HCT116 (cell line): ENCODE results near the gene OCA2. TPM values are rescaled to one million over a fixed set of nuclear protein-coding genes. Genes with fewer than 3 reads are reported as not detected.

Experiments used
- ATAC-seq: fragments of 200-7000 bp; cut with Tn5 transposase; 2 replicates; pipeline ENCODE4 v1.9.1; 2020; ENCODE audit warnings: mild to moderate bottlenecking, moderate library complexity
- BruUV-seq: library from RNA; stranded (reverse); fragments of 400-500 nt; replicated peaks from 2 replicates; lab custom pipeline; 2021; lab: Mats Ljungman, UMichigan
- CTCF ChIA-PET: fragments of 300-600 bp; sonication (Branson Sonifier 250); formaldehyde crosslinking; loops from one replicate; lab custom pipeline; 2021; ENCODE audit warnings: antibody characterized with exemption; lab: Charles Lee
- POLR2A ChIA-PET: fragments of 300-600, 350-600 bp; sonication (Branson Sonifier 250); formaldehyde crosslinking; loops from one replicate; lab custom pipeline; 2021; ENCODE audit warnings: antibody characterized with exemption; lab: Charles Lee
- RAD21 ChIA-PET, 2 experiments: fragments of 300-600 bp; sonication (Branson Sonifier 250); formaldehyde crosslinking; loops; one replicate each; lab custom pipeline; 2023; ENCODE audit warnings: low total read pairs in 2 of 2; ENCODE audit not compliant: uncharacterized antibody in 2 of 2, unreplicated experiment in 2 of 2, low non-redundant PET in 1 of 2; lab: Charles Lee
- DNase-seq: peaks from one replicate; pipeline ENCODE4 v3.0.0-alpha.2; 2010; ENCODE audit warnings: low read depth, low spot score
- H2AFZ ChIP-seq: fragments of 200-600 bp; shearing (Covaris generic), sonication (generic); 2 replicates; pipeline ENCODE4 v1.6.1; 2017; ENCODE audit warnings: low read depth, mixed run types, mixed read lengths, antibody characterized with exemption, low read length; ENCODE audit not compliant: poor library complexity, severe bottlenecking
- H3K27ac ChIP-seq: 2 replicates; pipeline ENCODE4 v1.5.1; 2012; ENCODE audit warnings: low read depth, low read length
- H3K27me3 ChIP-seq: fragments of 200-600 bp; sonication (generic); 2 replicates; pipeline ENCODE4 v1.6.1; 2016; ENCODE audit warnings: mixed run types, low read length, mixed read lengths; ENCODE audit not compliant: insufficient read depth
- H3K36me3 ChIP-seq, 2 experiments: fragments of 200-500 bp in 1 of 2; fragments of 200-600 bp in 1 of 2; sonication (Bioruptor generic) in 1 of 2; sonication (generic) in 1 of 2; 2 replicates each; pipeline versions ENCODE4 v1.5.1 to v1.6.1; 2014 to 2016; ENCODE audit warnings: low read length in 2 of 2, inconsistent platforms in 1 of 2, mixed read lengths in 1 of 2, mixed run types in 1 of 2; ENCODE audit not compliant: insufficient read depth in 2 of 2, control insufficient read depth in 1 of 2
- H3K4me1 ChIP-seq, 2 experiments: fragments of 200-600 bp in 1 of 2; sonication (generic) in 1 of 2; 2 replicates each; pipeline versions ENCODE4 v1.5.1 to v1.6.1; 2012 to 2017; ENCODE audit warnings: low read length in 2 of 2, inconsistent platforms in 1 of 2, mild to moderate bottlenecking in 1 of 2, mixed read lengths in 1 of 2, mixed run types in 1 of 2, moderate library complexity in 1 of 2; ENCODE audit not compliant: insufficient read depth in 2 of 2, control insufficient read depth in 1 of 2
- H3K4me2 ChIP-seq: fragments of 200-600 bp; sonication (generic); 2 replicates; pipeline ENCODE4 v1.6.1; 2017; ENCODE audit warnings: mixed run types, low read length, mixed read lengths
- H3K4me3 ChIP-seq, 2 experiments: fragments of 200-600 bp in 1 of 2; sonication (generic) in 1 of 2; replicated peaks in 1 of 2; 2 replicates each; pipeline ENCODE4 v1.5.1; 2011 to 2016; ENCODE audit warnings: low read length in 2 of 2, control low read depth in 1 of 2, low read depth in 1 of 2, mild to moderate bottlenecking in 1 of 2, mixed read lengths in 1 of 2, mixed run types in 1 of 2
- H3K79me2 ChIP-seq: fragments of 200-600 bp; sonication (generic); 2 replicates; pipeline ENCODE4 v1.6.1; 2017; ENCODE audit warnings: mild to moderate bottlenecking, mixed run types, low read length, moderate library complexity, mixed read lengths; ENCODE audit not compliant: insufficient read depth
- H3K9ac ChIP-seq: fragments of 200-600 bp; sonication (generic); 2 replicates; pipeline ENCODE4 v1.6.1; 2016; ENCODE audit warnings: low read length, mixed read lengths
- H3K9me2 ChIP-seq: fragments of 200-600 bp; sonication (generic), shearing (Covaris generic); 2 replicates; pipeline ENCODE4 v1.6.1; 2017; ENCODE audit warnings: mixed run types, mild to moderate bottlenecking, moderate library complexity; ENCODE audit not compliant: insufficient read depth
- H3K9me3 ChIP-seq, 2 experiments: fragments of 200-500 bp in 1 of 2; fragments of 200-600 bp in 1 of 2; sonication (Bioruptor generic) in 1 of 2; sonication (generic) in 1 of 2; 2 replicates each; pipeline ENCODE4 v1.6.1; 2014 to 2017; ENCODE audit warnings: low read length in 2 of 2, mixed read lengths in 2 of 2, inconsistent platforms in 1 of 2, low read depth in 1 of 2, mild to moderate bottlenecking in 1 of 2, mixed run types in 1 of 2, moderate library complexity in 1 of 2; ENCODE audit not compliant: control insufficient read depth in 1 of 2, insufficient read depth in 1 of 2
- H4K20me1 ChIP-seq: fragments of 200-600 bp; sonication (generic), shearing (Covaris generic); 2 replicates; pipeline ENCODE4 v1.6.1; 2017; ENCODE audit warnings: mixed run types, mild to moderate bottlenecking, moderate library complexity; ENCODE audit not compliant: insufficient read depth
- CBX3 ChIP-seq: IDR thresholded peaks from 2 replicates; pipeline ENCODE4 v1.6.1; 2012; ENCODE audit warnings: low read depth
- EGR1 ChIP-seq: IDR thresholded peaks from 2 replicates; pipeline ENCODE4 v1.6.1; 2012; ENCODE audit warnings: low read depth
- EZH2phosphoT487 ChIP-seq: fragments of 200-600 bp; IDR thresholded peaks from 2 replicates; pipeline ENCODE4 v1.6.1; 2018; ENCODE audit warnings: antibody characterized with exemption, borderline replicate concordance
- POLR2A ChIP-seq: IDR thresholded peaks from 2 replicates; pipeline ENCODE4 v1.7.0; 2011; ENCODE audit warnings: borderline replicate concordance; ENCODE audit not compliant: insufficient read depth, insufficient read length; ENCODE audit errors: extremely low read depth
- RAD21 ChIP-seq: IDR thresholded peaks from 2 replicates; pipeline ENCODE4 v1.6.1; 2012; ENCODE audit warnings: low read depth, mild to moderate bottlenecking
- SP1 ChIP-seq: IDR thresholded peaks from 2 replicates; pipeline ENCODE4 v1.6.1; 2012; ENCODE audit warnings: low read depth
- TCF7L2 ChIP-seq: IDR thresholded peaks from 2 replicates; pipeline ENCODE4 v1.7.0; 2011; ENCODE audit warnings: borderline replicate concordance, inconsistent platforms; ENCODE audit not compliant: insufficient read depth, insufficient read length; ENCODE audit errors: extremely low read depth
- YY1 ChIP-seq: IDR thresholded peaks from 2 replicates; pipeline ENCODE4 v1.6.1; 2011; ENCODE audit warnings: low read length, low read depth, moderate library complexity, mild to moderate bottlenecking; ENCODE audit not compliant: insufficient replicate concordance; ENCODE audit errors: extremely low read depth
- intact Hi-C: fragments of 100-400 bp; cut with micrococcal nuclease; formaldehyde crosslinking; loops from 2 replicates; pipeline ENCODE4 v1.10.0; 2022
- total RNA-seq: library from RNA; stranded (reverse); gene quantifications from one replicate; pipeline ENCODE4 v1.2.1, GENCODE V29; 2021; ENCODE audit not compliant: unreplicated experiment
- TF ChIP-seq, protein P1 (sequence below), 3 experiments: fragments of 200-600 bp in 1 of 3; sonication (generic) in 1 of 3; IDR thresholded peaks in 2 of 3; conservative IDR thresholded peaks in 1 of 3; 2 replicates each; pipeline ENCODE4 v1.5.1; 2012 to 2017; ENCODE audit warnings: low read depth in 2 of 3, low read length in 2 of 3, antibody characterized with exemption in 1 of 3, borderline replicate concordance in 1 of 3, control low read depth in 1 of 3, mild to moderate bottlenecking in 1 of 3, mixed read lengths in 1 of 3, mixed run types in 1 of 3, moderate library complexity in 1 of 3; ENCODE audit not compliant: insufficient read depth in 1 of 3
- TF ChIP-seq, protein P2 (sequence below): IDR thresholded peaks from 2 replicates; pipeline ENCODE4 v1.6.1; 2012

OCA2 gene
- total RNA-seq, 1 experiment from 2014 or later = not detected

- CTCF ChIA-PET = no interaction called here
- intact Hi-C loops = loop anchor here (1.0 to 10.0 kb wide), 3 partner anchors 37 to 1234 kb away; no protein-coding TSS in a partner anchor
Measured at GRCh38 chr15:28123408-28124023, 24.4 kb upstream of the OCA2 start.

More at GRCh38 chr15:28123408-28124023, 24.4 kb upstream of the OCA2 start:
- no peaks in the 10 kb centered on the region for H3K4me1 ChIP-seq
- no peak overlapping the region for H3K4me3 ChIP-seq
- H4K20me1 ChIP-seq = no peaks in the 10 kb centered on the region
- H3K9me3 ChIP-seq = no peaks in the 10 kb centered on the region
- no peak overlapping the region for H2AFZ ChIP-seq
- DNase-seq (peak; percentile 41), ATAC-seq (peak; percentile 93)
- H3K27ac ChIP-seq = no peak overlapping the region
- no TSS peak for BruUV-seq
- H3K27me3 ChIP-seq = no peaks in the 10 kb centered on the region
- ChIA-PET POLR2A (no interaction called here), RAD21 (no interaction called here)
- H3K9me2 ChIP-seq = no peaks in the 10 kb centered on the region
- H3K36me3 ChIP-seq = peaks cover 12 to 17% of the 10 kb centered on the region in 2 experiments; a peak in 3 of 4 replicates
- H3K9ac ChIP-seq = no peak overlapping the region
- H3K79me2 ChIP-seq = no peaks in the 10 kb centered on the region
- no peak overlapping the region for H3K4me2 ChIP-seq
- TF ChIP-seq TCF7L2 = no peak
- no peak for TF ChIP-seq CBX3
- TF ChIP-seq EGR1 = no peak
- peak; percentile 28; the same call in 1 of the 2 replicates for TF ChIP-seq RAD21
- TF ChIP-seq EZH2phosphoT487 = no peak
- TF ChIP-seq POLR2A = no peak
- TF ChIP-seq YY1 = no peak
- TF ChIP-seq, protein P1, sequence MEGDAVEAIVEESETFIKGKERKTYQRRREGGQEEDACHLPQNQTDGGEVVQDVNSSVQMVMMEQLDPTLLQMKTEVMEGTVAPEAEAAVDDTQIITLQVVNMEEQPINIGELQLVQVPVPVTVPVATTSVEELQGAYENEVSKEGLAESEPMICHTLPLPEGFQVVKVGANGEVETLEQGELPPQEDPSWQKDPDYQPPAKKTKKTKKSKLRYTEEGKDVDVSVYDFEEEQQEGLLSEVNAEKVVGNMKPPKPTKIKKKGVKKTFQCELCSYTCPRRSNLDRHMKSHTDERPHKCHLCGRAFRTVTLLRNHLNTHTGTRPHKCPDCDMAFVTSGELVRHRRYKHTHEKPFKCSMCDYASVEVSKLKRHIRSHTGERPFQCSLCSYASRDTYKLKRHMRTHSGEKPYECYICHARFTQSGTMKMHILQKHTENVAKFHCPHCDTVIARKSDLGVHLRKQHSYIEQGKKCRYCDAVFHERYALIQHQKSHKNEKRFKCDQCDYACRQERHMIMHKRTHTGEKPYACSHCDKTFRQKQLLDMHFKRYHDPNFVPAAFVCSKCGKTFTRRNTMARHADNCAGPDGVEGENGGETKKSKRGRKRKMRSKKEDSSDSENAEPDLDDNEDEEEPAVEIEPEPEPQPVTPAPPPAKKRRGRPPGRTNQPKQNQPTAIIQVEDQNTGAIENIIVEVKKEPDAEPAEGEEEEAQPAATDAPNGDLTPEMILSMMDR (IDR thresholded peaks at IDR 0.05 in 2 of 3, conservative IDR thresholded peaks at IDR 0.05 in 1 of 3; ENCODE audit: borderline replicate concordance in 1 of 3, insufficient read depth in 1 of 3, low read depth in 2 of 3, low read length in 2 of 3) = peak; percentile 20 to 81 (median 76); a peak in 5 of 6 replicates
- no peak for TF ChIP-seq SP1
- TF ChIP-seq, protein P2, sequence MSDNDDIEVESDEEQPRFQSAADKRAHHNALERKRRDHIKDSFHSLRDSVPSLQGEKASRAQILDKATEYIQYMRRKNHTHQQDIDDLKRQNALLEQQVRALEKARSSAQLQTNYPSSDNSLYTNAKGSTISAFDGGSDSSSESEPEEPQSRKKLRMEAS = no peak
